Amniotic stem cell (primary cell): ENCODE measurements around the gene HSPA12B.

Source experiments
- DNase-seq: peaks from one replicate; lab custom pipeline; 2025; lab: John Stamatoyannopoulos, UW

Gene HSPA12B

GRCh38 chr20:3732327-3733118 lies at the start of gene HSPA12B:
Gene HSPA12B (plus strand): TSS chr20:3732685. CDS start chr20:3738675, 5,990 bp downstream.
- no peak for DNase-seq

- no peak for DNase-seq
These were observed 47.1 kb upstream of the HSPA12B start for GRCh38 chr20:3685341-3685740.

GRCh38 chr20:3686421-3686820 lies 46.1 kb upstream of the HSPA12B start:
- DNase-seq = no peak

- DNase-seq = peak; percentile 69
These were observed 45.6 kb upstream of the HSPA12B start for GRCh38 chr20:3686867-3687321.

GRCh38 chr20:3687655-3688054 lies 44.8 kb upstream of the HSPA12B start:
- peak; percentile 12 for DNase-seq

GRCh38 chr20:3689978-3690377 lies 42.5 kb upstream of the HSPA12B start:
- DNase-seq = no peak

GRCh38 chr20:3690413-3690812 lies 42.1 kb upstream of the HSPA12B start:
- no peak for DNase-seq

- DNase-seq = no peak
These were observed 41.2 kb upstream of the HSPA12B start for GRCh38 chr20:3691306-3691705.

- DNase-seq = no peak
These were observed 40.6 kb upstream of the HSPA12B start for GRCh38 chr20:3691897-3692296.

- DNase-seq = no peak
These were observed 39.7 kb upstream of the HSPA12B start for GRCh38 chr20:3692706-3693294.

- DNase-seq = no peak
These were observed 39.1 kb upstream of the HSPA12B start for GRCh38 chr20:3693376-3693775.

- no peak for DNase-seq
These were observed 37.6 kb upstream of the HSPA12B start for GRCh38 chr20:3694864-3695263.

- DNase-seq = no peak
These were observed 36.3 kb upstream of the HSPA12B start for GRCh38 chr20:3696200-3696599.

GRCh38 chr20:3696745-3697587 lies 35.5 kb upstream of the HSPA12B start:
- DNase-seq = no peak

- no peak for DNase-seq
These were observed 34.7 kb upstream of the HSPA12B start for GRCh38 chr20:3697588-3698305.

- DNase-seq = no peak
These were observed 33.9 kb upstream of the HSPA12B start for GRCh38 chr20:3698591-3699001.

GRCh38 chr20:3699037-3699436 lies 33.4 kb upstream of the HSPA12B start:
- no peak for DNase-seq

GRCh38 chr20:3701061-3701998 lies 31.2 kb upstream of the HSPA12B start:
- DNase-seq = no peak

- no peak for DNase-seq
These were observed 29.7 kb upstream of the HSPA12B start for GRCh38 chr20:3702611-3703391.

GRCh38 chr20:3704087-3704486 lies 28.4 kb upstream of the HSPA12B start:
- no peak for DNase-seq
